Astrocyte of the cerebellum (primary cell): ENCODE results near the gene EFEMP2.

Source experiments
- DNase-seq: peaks from one replicate; pipeline ENCODE4 v3.0.0-alpha.2; 2011; ENCODE audit warnings: low read depth
- H3K4me3 ChIP-seq: 2 replicates; pipeline ENCODE4 v1.5.1; 2011; ENCODE audit warnings: mild to moderate bottlenecking, low read depth, low read length, moderate library complexity
- CTCF ChIP-seq: IDR thresholded peaks from 2 replicates; pipeline ENCODE4 v1.5.1; 2012; ENCODE audit warnings: low read length, low read depth, moderate library complexity, mild to moderate bottlenecking; ENCODE audit errors: missing control alignments
- in situ Hi-C: cut with HindIII; loops from 2 replicates; pipeline ENCODE4 v1.10.0; 2017; ENCODE audit warnings: low sequenced_read_pairs

EFEMP2 gene

GRCh38 chr11:65864706-65865471 is 7.7 kb downstream of the EFEMP2 start:
- H3K4me3 ChIP-seq = no peak overlapping the region
- in situ Hi-C loops = no loop called here
- no peak for TF ChIP-seq CTCF
- no peak for DNase-seq

- no peak for TF ChIP-seq CTCF
- in situ Hi-C loops = no loop called here
- no peak for DNase-seq
- H3K4me3 ChIP-seq = no peak overlapping the region
Observed at GRCh38 chr11:65863889-65864705, 8.5 kb downstream of the EFEMP2 start.

- no peak for TF ChIP-seq CTCF
- DNase-seq = no peak
- in situ Hi-C loops = no loop called here
- no peak overlapping the region for H3K4me3 ChIP-seq
Observed at GRCh38 chr11:65862941-65863888, 9.4 kb downstream of the EFEMP2 start.

GRCh38 chr11:65862191-65862735 is 10.3 kb downstream of the EFEMP2 start:
- no peak for TF ChIP-seq CTCF
- no peak for DNase-seq
- H3K4me3 ChIP-seq = no peak overlapping the region
- in situ Hi-C loops = no loop called here

GRCh38 chr11:65861533-65862183 is 10.9 kb downstream of the EFEMP2 start:
- H3K4me3 ChIP-seq = peak overlapping the region; percentile 96
- no peak for TF ChIP-seq CTCF
- in situ Hi-C loops = no loop called here
- no peak for DNase-seq
